Karpas-422 (cell line): ENCODE measurements around the gene SARS2. TPM values are rescaled to one million over a fixed set of nuclear protein-coding genes. Genes with fewer than 3 reads are reported as not detected.
"Not testable (repeated sequence)": the region's sequence is repeated elsewhere in the genome, so short reads cannot be mapped to it uniquely, and the experiment has no call there.

Experiments
- DNase-seq: peaks from one replicate; pipeline ENCODE4 v3.0.0-alpha.2; 2015
- H2AFZ ChIP-seq: fragments of 200-600 bp; sonication (generic); 2 replicates; pipeline ENCODE4 v1.6.1; 2014; ENCODE audit warnings: antibody characterized with exemption, low read length, mixed read lengths
- H3K27ac ChIP-seq: fragments of 200-600 bp; sonication (generic); 2 replicates; pipeline ENCODE4 v1.5.1; 2014; ENCODE audit warnings: mild to moderate bottlenecking, low read length, moderate library complexity
- H3K27me3 ChIP-seq: fragments of 200-600 bp; sonication (generic); 2 replicates; pipeline ENCODE4 v1.6.1; 2014; ENCODE audit warnings: low read length, mixed read lengths
- H3K36me3 ChIP-seq: fragments of 200-600 bp; sonication (generic); 2 replicates; pipeline ENCODE4 v1.6.1; 2014; ENCODE audit warnings: low read length, mixed read lengths; ENCODE audit not compliant: insufficient read depth
- H3K4me1 ChIP-seq: fragments of 200-600 bp; sonication (generic); 2 replicates; pipeline ENCODE4 v1.6.1; 2014; ENCODE audit warnings: mild to moderate bottlenecking, low read length, mixed read lengths
- H3K4me2 ChIP-seq: fragments of 200-600 bp; sonication (generic); 2 replicates; pipeline ENCODE4 v1.6.1; 2014; ENCODE audit warnings: low read length, low read depth, mild to moderate bottlenecking; ENCODE audit not compliant: poor library complexity, severe bottlenecking
- H3K4me3 ChIP-seq: fragments of 200-600 bp; sonication (generic); 2 replicates; pipeline ENCODE4 v1.5.1; 2014; ENCODE audit warnings: mild to moderate bottlenecking, antibody characterized with exemption, low read length, mixed read lengths
- H3K79me2 ChIP-seq: fragments of 200-600 bp; sonication (generic); 2 replicates; pipeline ENCODE4 v1.6.1; 2014; ENCODE audit warnings: mild to moderate bottlenecking, low read length, mixed read lengths
- H3K9ac ChIP-seq: fragments of 200-600 bp; sonication (generic); 2 replicates; pipeline ENCODE4 v1.6.0; 2014; ENCODE audit warnings: low read length
- H3K9me2 ChIP-seq: fragments of 200-600 bp; sonication (generic), shearing (Covaris generic); replicated peaks from 2 replicates; pipeline ENCODE4 v1.6.0; 2014; ENCODE audit warnings: mild to moderate bottlenecking, low read length, moderate library complexity; ENCODE audit not compliant: insufficient read depth
- H3K9me3 ChIP-seq: fragments of 300-700, 200-600 bp; sonication (generic); 2 replicates; pipeline ENCODE4 v1.6.1; 2014; ENCODE audit warnings: low read length, mixed read lengths
- H4K20me1 ChIP-seq: fragments of 200-600 bp; sonication (generic); 2 replicates; pipeline ENCODE4 v1.6.1; 2014; ENCODE audit warnings: mild to moderate bottlenecking, antibody characterized with exemption, low read length, low read depth; ENCODE audit not compliant: insufficient read depth
- total RNA-seq: library from RNA; depleted of rRNA; stranded (reverse); fragments of >200 nt; shearing (Covaris generic); gene quantifications from 2 replicates; pipeline ENCODE4 v1.2.3, GENCODE V29; 2014; ENCODE audit warnings: low replicate concordance

Gene SARS2
- total RNA-seq, 1 experiment from 2014 or later: 16.8 TPM

GRCh38 chr19:38888876-38889275, 41.7 kb downstream of the SARS2 start:
- Histone ChIP-seq H3K4me1 (no peaks in the 10 kb centered on the region), H3K27me3 (no peaks in the 10 kb centered on the region), H3K27ac (no peak overlapping the region), H3K4me2 (no peak overlapping the region), H2AFZ (no peak overlapping the region), H3K9me3 (no peaks in the 10 kb centered on the region), H3K4me3 (no peak overlapping the region), H3K9me2 (no peaks in the 10 kb centered on the region), H4K20me1 (no peaks in the 10 kb centered on the region), H3K36me3 (no peaks in the 10 kb centered on the region), H3K9ac (no peak overlapping the region), H3K79me2 (no peaks in the 10 kb centered on the region)
- no peak for DNase-seq

DNA sequence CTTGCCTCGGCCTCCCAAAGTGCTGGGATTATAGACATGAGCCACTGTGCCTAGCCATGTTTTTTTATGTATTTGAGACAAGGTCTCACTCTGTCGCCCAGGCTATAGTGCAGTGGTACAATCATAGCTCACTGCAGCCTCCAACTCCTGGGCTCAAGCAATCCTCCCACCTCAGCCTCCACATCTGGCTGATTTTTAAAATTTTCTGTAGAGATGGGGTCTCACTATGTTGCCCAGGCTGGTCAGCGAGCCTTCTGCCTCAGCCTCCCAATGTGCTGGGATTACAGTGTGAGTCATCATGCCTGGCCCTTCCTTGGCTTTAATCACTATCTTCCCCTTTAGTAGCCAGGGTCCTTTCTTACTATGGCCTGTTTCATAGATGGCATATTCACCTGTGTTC, 45.9 kb downstream of the SARS2 start:
- not testable (repeated sequence) for H3K4me3 ChIP-seq, DNase-seq, H3K4me1 ChIP-seq, H3K27ac ChIP-seq, H3K79me2 ChIP-seq, H4K20me1 ChIP-seq, H3K9ac ChIP-seq, H3K9me2 ChIP-seq, H3K36me3 ChIP-seq, H3K4me2 ChIP-seq, H2AFZ ChIP-seq, H3K9me3 ChIP-seq, H3K27me3 ChIP-seq

- peaks cover 9% of the 10 kb centered on the region for H3K4me1 ChIP-seq
- no peaks in the 10 kb centered on the region for H4K20me1 ChIP-seq
- no peaks in the 10 kb centered on the region for H3K36me3 ChIP-seq
- no peaks in the 10 kb centered on the region for H3K9me2 ChIP-seq
- H3K27ac ChIP-seq: no peak overlapping the region
- H3K79me2 ChIP-seq: no peaks in the 10 kb centered on the region
- no peak overlapping the region for H3K4me2 ChIP-seq
- no peak for DNase-seq
- no peak overlapping the region for H2AFZ ChIP-seq
- no peaks in the 10 kb centered on the region for H3K9me3 ChIP-seq
- H3K4me3 ChIP-seq: no peak overlapping the region
- no peak overlapping the region for H3K9ac ChIP-seq
- H3K27me3 ChIP-seq: no peaks in the 10 kb centered on the region
Measured at GRCh38 chr19:38883286-38883685, 47.3 kb downstream of the SARS2 start.

DNA sequence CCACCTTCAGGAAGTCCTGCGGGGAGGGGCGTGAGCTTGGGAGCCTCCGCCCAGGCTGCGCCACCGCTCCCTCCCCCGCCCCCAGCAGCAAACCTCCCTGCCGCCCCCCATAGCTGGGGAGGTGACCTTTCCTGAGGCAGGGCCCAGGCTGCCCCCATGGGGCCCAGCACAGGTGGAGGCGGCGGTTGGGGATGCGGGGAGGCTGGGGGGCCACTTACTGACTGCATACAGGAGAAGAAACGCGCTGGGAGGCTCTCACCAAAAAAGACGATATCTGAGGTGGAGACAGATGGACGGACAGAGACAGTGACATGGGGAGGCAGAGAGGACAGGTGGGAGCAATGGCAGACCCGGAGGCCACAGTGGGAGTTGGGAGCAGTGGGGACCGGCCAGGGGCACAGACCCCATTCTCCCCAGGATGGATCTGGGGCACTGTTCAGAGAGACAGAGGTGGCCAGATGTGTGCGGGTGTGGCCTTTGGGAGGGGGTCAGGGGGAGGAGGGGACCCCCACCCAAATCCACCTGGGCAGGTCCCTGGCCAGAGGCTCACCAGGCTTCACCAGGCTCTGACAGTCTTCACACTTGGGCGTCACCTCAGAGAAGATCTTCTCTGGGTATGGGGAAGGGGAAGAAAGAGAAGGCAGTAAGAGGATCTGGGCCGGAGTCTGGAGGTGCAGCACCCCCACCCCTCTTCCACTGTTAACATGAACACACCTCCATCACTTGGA, 49.5 kb downstream of the SARS2 start:
- no peak overlapping the region for H2AFZ ChIP-seq
- H3K27me3 ChIP-seq: no peaks in the 10 kb centered on the region
- no peak overlapping the region for H3K4me3 ChIP-seq
- no peak overlapping the region for H3K4me2 ChIP-seq
- no peaks in the 10 kb centered on the region for H3K36me3 ChIP-seq
- H3K9me2 ChIP-seq: no peaks in the 10 kb centered on the region
- no peak overlapping the region for H3K27ac ChIP-seq
- DNase-seq: no peak
- H3K9ac ChIP-seq: no peak overlapping the region
- H3K4me1 ChIP-seq: peaks cover 24% of the 10 kb centered on the region
- no peaks in the 10 kb centered on the region for H4K20me1 ChIP-seq
- H3K9me3 ChIP-seq: no peaks in the 10 kb centered on the region
- H3K79me2 ChIP-seq: peaks cover 20% of the 10 kb centered on the region

DNA sequence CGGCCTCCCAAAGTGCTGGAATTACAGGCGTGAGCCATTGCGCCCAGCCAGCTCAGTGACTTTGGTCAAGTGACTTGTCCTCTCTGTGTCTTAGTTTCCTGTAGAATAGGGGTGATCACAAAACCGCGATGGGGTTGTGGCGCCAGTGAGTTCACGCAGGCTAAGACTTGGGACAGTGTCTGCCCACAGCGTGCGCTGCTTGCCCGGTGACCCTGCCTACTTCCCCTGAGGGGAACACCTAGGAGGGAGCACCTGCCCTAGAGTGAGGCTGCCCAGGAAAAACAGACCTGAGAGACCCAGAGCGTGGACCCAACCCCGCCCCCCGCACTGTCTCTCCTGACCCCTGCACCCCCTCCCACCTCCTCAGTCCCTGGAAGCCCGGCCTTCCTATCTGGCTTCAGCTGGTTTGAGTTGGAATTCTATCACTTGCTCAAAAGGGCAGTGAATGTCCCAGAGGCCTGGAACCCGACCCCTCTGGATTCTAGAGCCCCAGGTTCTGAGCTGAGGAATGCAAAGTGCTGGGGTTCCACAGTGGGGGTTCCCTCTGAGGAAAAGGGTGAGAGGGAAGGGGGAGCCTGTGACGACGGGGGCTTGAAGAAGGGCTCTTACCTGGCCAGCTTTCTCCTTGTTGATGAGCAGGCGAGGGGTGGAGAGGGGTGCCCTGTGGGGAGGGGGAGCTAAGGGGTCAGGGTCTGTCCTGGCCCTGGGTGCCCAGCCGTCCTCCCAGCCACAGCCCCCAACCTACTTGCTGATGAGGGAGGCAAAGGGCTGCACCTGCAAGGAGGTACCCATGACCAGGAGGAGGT, 50.3 kb downstream of the SARS2 start:
- no peak overlapping the region for H3K9ac ChIP-seq
- peaks cover 24% of the 10 kb centered on the region for H3K4me1 ChIP-seq
- no peaks in the 10 kb centered on the region for H3K9me2 ChIP-seq
- no peak overlapping the region for H2AFZ ChIP-seq
- H3K79me2 ChIP-seq: peaks cover 22% of the 10 kb centered on the region
- H3K27me3 ChIP-seq: no peaks in the 10 kb centered on the region
- H3K4me3 ChIP-seq: no peak overlapping the region
- H3K27ac ChIP-seq: no peak overlapping the region
- no peak for DNase-seq
- H3K4me2 ChIP-seq: no peak overlapping the region
- no peaks in the 10 kb centered on the region for H3K9me3 ChIP-seq
- no peaks in the 10 kb centered on the region for H3K36me3 ChIP-seq
- H4K20me1 ChIP-seq: no peaks in the 10 kb centered on the region

DNA sequence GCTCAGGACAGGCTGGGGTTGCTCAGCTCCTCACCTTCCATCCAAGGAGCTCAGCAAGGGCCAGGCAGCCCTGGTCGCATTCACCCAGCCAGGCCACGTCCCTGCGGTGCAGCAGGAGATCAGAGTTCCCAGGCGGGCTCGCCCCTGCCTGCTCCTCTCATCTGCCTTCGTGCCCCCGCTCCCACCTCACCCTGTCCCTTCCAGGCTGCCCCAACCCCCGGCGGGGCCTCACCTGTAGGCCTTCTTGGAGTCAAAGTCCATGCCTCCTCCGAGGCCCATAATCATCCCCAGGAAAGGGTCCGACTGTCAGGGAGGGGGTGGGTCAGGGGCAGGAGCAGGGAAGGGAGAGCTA, 51.2 kb downstream of the SARS2 start:
- no peak overlapping the region for H3K4me2 ChIP-seq
- no peak overlapping the region for H3K4me3 ChIP-seq

DNA sequence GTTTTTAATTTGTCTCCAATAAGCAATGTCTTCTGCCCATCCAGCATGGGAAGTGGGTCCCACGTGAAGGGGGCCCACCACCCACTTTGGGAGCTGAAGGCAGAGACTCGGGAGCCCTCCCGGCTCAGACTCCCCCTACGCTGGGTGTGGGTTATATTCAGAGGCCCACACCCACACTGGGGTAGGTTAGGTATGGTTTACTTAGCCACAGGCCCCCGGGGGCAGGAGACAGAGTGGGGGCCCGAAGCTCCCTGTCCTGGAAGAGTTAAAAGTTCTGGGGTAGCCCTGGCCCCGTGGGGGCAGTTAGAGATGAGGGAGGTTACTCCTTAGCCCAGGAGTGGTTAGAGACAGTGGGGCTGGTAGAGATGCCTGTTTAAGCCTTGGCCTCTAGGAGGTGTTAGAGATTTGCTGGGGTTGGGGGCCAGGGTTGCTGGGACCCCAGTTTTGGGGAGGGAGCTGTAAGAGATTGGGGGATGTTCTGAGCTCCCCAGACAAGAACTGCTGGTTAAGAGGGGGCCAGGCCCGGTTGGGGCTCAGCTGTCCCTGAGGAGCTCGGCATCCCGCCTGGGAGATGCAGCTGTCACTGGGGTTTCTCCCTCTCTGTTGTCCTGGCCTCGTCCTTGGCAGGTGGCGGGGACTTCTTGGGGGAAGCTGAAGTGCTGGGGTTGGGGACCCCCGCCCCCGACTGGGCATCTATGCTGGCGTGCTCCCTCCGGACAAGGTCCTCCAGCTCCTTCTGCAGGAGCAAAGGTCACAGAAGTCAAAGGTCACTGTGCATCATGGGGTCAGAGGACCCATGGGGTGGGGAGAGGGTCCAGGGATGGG, 51.8 kb downstream of the SARS2 start:
- H3K27ac ChIP-seq: peak overlapping the region; percentile 73
- DNase-seq: no peak
- no peaks in the 10 kb centered on the region for H3K9me2 ChIP-seq
- no peaks in the 10 kb centered on the region for H3K36me3 ChIP-seq
- no peaks in the 10 kb centered on the region for H3K27me3 ChIP-seq
- peaks cover 24% of the 10 kb centered on the region for H3K4me1 ChIP-seq
- H3K9me3 ChIP-seq: no peaks in the 10 kb centered on the region
- no peaks in the 10 kb centered on the region for H4K20me1 ChIP-seq
- H3K9ac ChIP-seq: peak overlapping the region; percentile 90
- H3K4me3 ChIP-seq: peak overlapping the region; percentile 82
- peak overlapping the region; percentile 89 for H3K4me2 ChIP-seq
- peaks cover 22% of the 10 kb centered on the region for H3K79me2 ChIP-seq
- peak overlapping the region; percentile 68; the same call in 1 of the 2 replicates for H2AFZ ChIP-seq

More for the DNA sequence above, 51.2 kb downstream of the SARS2 start:
- no peak overlapping the region for H3K27ac ChIP-seq
- peak overlapping the region; percentile 90; the same call in 1 of the 2 replicates for H3K9ac ChIP-seq
- no peaks in the 10 kb centered on the region for H3K9me2 ChIP-seq
- H3K79me2 ChIP-seq: peaks cover 22% of the 10 kb centered on the region
- H3K9me3 ChIP-seq: no peaks in the 10 kb centered on the region
- no peak for DNase-seq
- no peaks in the 10 kb centered on the region for H4K20me1 ChIP-seq
- H3K36me3 ChIP-seq: no peaks in the 10 kb centered on the region
- no peak overlapping the region for H2AFZ ChIP-seq
- peaks cover 24% of the 10 kb centered on the region for H3K4me1 ChIP-seq
- no peaks in the 10 kb centered on the region for H3K27me3 ChIP-seq
